Liver (tissue), 9 donors: ENCODE measurements around the gene TAF3. TPM values are rescaled to one million over a fixed set of nuclear protein-coding genes. Genes with fewer than 3 reads are reported as not detected.

Source experiments
- DNase-seq: peaks from one replicate; pipeline ENCODE4 v3.0.0-alpha.2; 2017; ENCODE audit warnings: low spot score
- H3K27ac ChIP-seq, 2 donors: one replicate each; pipeline ENCODE4 v1.7.0; 2013; ENCODE audit warnings: inconsistent platforms in 2 of 2, low read length in 2 of 2, control low read depth in 1 of 2, low read depth in 1 of 2, mild to moderate bottlenecking in 1 of 2
- H3K27me3 ChIP-seq, 4 donors: one replicate each; pipeline versions ENCODE4 v1.6.1 to v1.7.0; 2013; ENCODE audit warnings: low read length in 3 of 4, inconsistent platforms in 1 of 4, mild to moderate bottlenecking in 1 of 4, moderate library complexity in 1 of 4; ENCODE audit not compliant: control insufficient read depth in 4 of 4, insufficient read depth in 4 of 4
- H3K36me3 ChIP-seq, 4 donors: one replicate each; pipeline versions ENCODE4 v1.6.1 to v1.7.0; 2013; ENCODE audit warnings: low read length in 3 of 4, mild to moderate bottlenecking in 3 of 4, low read depth in 1 of 4, moderate library complexity in 1 of 4; ENCODE audit not compliant: control insufficient read depth in 4 of 4, insufficient read depth in 3 of 4
- H3K4me1 ChIP-seq, 4 donors: one replicate each; pipeline versions ENCODE4 v1.6.1 to v1.7.0; 2013; ENCODE audit warnings: low read length in 3 of 4, mild to moderate bottlenecking in 3 of 4, moderate library complexity in 1 of 4; ENCODE audit not compliant: control insufficient read depth in 4 of 4, insufficient read depth in 4 of 4
- H3K4me3 ChIP-seq, 3 donors: one replicate each; pipeline versions ENCODE4 v1.6.1 to v1.7.0; 2013; ENCODE audit warnings: low read length in 3 of 3, control low read depth in 1 of 3, low read depth in 1 of 3, mild to moderate bottlenecking in 1 of 3
- H3K9ac ChIP-seq, 2 donors: one replicate each; pipeline ENCODE4 v1.7.0; 2013; ENCODE audit warnings: low read length in 2 of 2, mild to moderate bottlenecking in 2 of 2, moderate library complexity in 2 of 2, control low read depth in 1 of 2, low read depth in 1 of 2
- H3K9me3 ChIP-seq, 4 donors: one replicate each; pipeline versions ENCODE4 v1.6.1 to v1.7.0; 2013; ENCODE audit warnings: low read length in 3 of 4; ENCODE audit not compliant: control insufficient read depth in 4 of 4
- EGR1 ChIP-seq, 2 donors: IDR thresholded peaks; 2 replicates each; pipeline ENCODE4 v1.6.1; 2016 to 2018; ENCODE audit warnings: antibody characterized with exemption in 2 of 2, low read depth in 2 of 2
- FOXA1 ChIP-seq: IDR thresholded peaks from 2 replicates; pipeline ENCODE4 v1.6.1; 2016; ENCODE audit warnings: antibody characterized with exemption
- FOXA2 ChIP-seq: IDR thresholded peaks from 2 replicates; pipeline ENCODE4 v1.6.1; 2016; ENCODE audit warnings: antibody characterized with exemption
- GABPA ChIP-seq, 2 donors: IDR thresholded peaks in 1 of 2; conservative IDR thresholded peaks in 1 of 2; 2 replicates each; pipeline ENCODE4 v1.6.1; 2016; ENCODE audit warnings: antibody characterized with exemption in 2 of 2, mild to moderate bottlenecking in 1 of 2, moderate library complexity in 1 of 2
- HNF4A ChIP-seq, 2 donors: conservative IDR thresholded peaks; 2 replicates each; pipeline ENCODE4 v1.6.1; 2016; ENCODE audit warnings: antibody characterized with exemption in 2 of 2, mild to moderate bottlenecking in 2 of 2
- HNF4G ChIP-seq: IDR thresholded peaks from 2 replicates; pipeline ENCODE4 v1.6.1; 2016; ENCODE audit warnings: antibody characterized with exemption
- JUND ChIP-seq, 2 donors: IDR thresholded peaks; 2 replicates each; pipeline ENCODE4 v1.6.1; 2016; ENCODE audit warnings: antibody characterized with exemption in 2 of 2
- NR2F2 ChIP-seq: IDR thresholded peaks from 2 replicates; pipeline ENCODE4 v1.6.1; 2016; ENCODE audit warnings: antibody characterized with exemption
- RAD21 ChIP-seq, 2 donors: IDR thresholded peaks; 2 replicates each; pipeline ENCODE4 v1.6.1; 2016; ENCODE audit warnings: antibody characterized with exemption in 2 of 2, mild to moderate bottlenecking in 2 of 2
- RXRA ChIP-seq, 2 donors: IDR thresholded peaks; 2 replicates each; pipeline ENCODE4 v1.6.1; 2017 to 2018; ENCODE audit warnings: antibody characterized with exemption in 2 of 2, mild to moderate bottlenecking in 1 of 2
- SP1 ChIP-seq: IDR thresholded peaks from 2 replicates; pipeline ENCODE4 v1.6.1; 2018; ENCODE audit warnings: antibody characterized with exemption, mild to moderate bottlenecking
- TAF1 ChIP-seq: conservative IDR thresholded peaks from 2 replicates; pipeline ENCODE4 v1.6.1; 2016; ENCODE audit warnings: antibody characterized with exemption, mild to moderate bottlenecking
- YY1 ChIP-seq: IDR thresholded peaks from 2 replicates; pipeline ENCODE4 v1.6.1; 2016; ENCODE audit warnings: antibody characterized with exemption, mild to moderate bottlenecking
- WGBS: extraction: QIAGEN DNeasy Blood & Tissue Kit; methylation state at CpG from one replicate; pipeline ENCODE4 v1.1.7; 2013; 5-methylcytosine and 5-hydroxymethylcytosine counted together
- polyA plus RNA-seq, 2 donors: library from polyadenylated mRNA; stranded (reverse) in 1 of 2; unstranded in 1 of 2; fragments of 200-250 nt in 1 of 2; fragments of >200 nt in 1 of 2; fragmentation: Nextera tagmentation in 1 of 2; extraction: Ambion mirVana in 1 of 2; gene quantifications; one replicate each; pipeline versions ENCODE4 v1.2.1 to v1.2.3, GENCODE V29; 2013 to 2015
- total RNA-seq, 2 donors: library from RNA; depleted of rRNA; stranded (reverse); fragments of >200 nt; gene quantifications; one replicate each; pipeline ENCODE4 v1.2.3, GENCODE V29; 2014
- TF ChIP-seq, protein P1 (sequence below): IDR thresholded peaks from 2 replicates; pipeline ENCODE4 v1.6.1; 2016; ENCODE audit warnings: antibody characterized with exemption
- TF ChIP-seq, protein P2 (sequence below): IDR thresholded peaks from 2 replicates; pipeline ENCODE4 v1.6.1; 2016; ENCODE audit warnings: antibody characterized with exemption
- TF ChIP-seq, protein P3 (sequence below): fragments of 150-350 bp; IDR thresholded peaks from 2 replicates; pipeline ENCODE4 v1.5.1; 2017; ENCODE audit warnings: improper control_type of control experiment, low read depth, low read length; ENCODE audit not compliant: missing input control
- TF ChIP-seq, protein P4 (sequence below): IDR thresholded peaks from 2 replicates; pipeline ENCODE4 v1.6.1; 2016; ENCODE audit warnings: antibody characterized with exemption, mild to moderate bottlenecking
- TF ChIP-seq, protein P5 (sequence below): IDR thresholded peaks from 2 replicates; pipeline ENCODE4 v1.6.1; 2016; ENCODE audit warnings: antibody characterized with exemption
- donor health status: healthy.
- donor health status: healthy.
- donor health status: healthy.
- donor health status: healthy.
- donor health status: healthy.

TAF3 gene
- total and polyA plus RNA-seq, 4 donors = 1.5 to 3.6 (median 1.9) TPM

DNA sequence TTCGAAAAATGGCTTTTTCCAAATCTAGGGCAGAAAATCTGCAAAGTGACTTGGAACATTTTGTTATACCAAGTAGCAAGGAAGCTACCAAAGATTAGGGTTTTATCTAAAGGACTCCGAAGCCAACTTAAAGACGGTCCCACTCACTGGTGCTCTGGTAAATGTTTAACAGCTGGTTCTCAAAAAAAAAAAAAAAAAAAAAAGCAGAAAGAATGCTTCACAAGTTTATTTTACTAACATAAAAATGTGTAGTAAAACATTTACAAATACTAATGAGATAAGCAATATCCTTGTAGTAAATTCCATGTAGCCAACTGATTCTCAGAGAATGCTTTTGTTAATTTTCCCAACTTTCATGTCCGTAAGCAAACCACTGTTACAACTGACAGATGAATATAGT lies 38.4 kb downstream of the TAF3 start:
- no peaks in the 10 kb centered on the region for H3K36me3 ChIP-seq
- H3K27ac ChIP-seq = no peak overlapping the region
- peaks cover 0 to 5% (median under 1%) of the 10 kb centered on the region in 4 donors for H3K9me3 ChIP-seq
- H3K4me1 ChIP-seq = peaks cover 7 to 28% (median 12%) of the 10 kb centered on the region in 4 donors
- no peak overlapping the region for H3K9ac ChIP-seq
- DNase-seq = no peak
- WGBS = 29% methylated on average over 4 of the region's 4 CpGs
- H3K27me3 ChIP-seq = no peaks in the 10 kb centered on the region
- TF ChIP-seq, protein P1, sequence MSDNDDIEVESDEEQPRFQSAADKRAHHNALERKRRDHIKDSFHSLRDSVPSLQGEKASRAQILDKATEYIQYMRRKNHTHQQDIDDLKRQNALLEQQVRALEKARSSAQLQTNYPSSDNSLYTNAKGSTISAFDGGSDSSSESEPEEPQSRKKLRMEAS = no peak
- TF ChIP-seq JUND (IDR thresholded peaks at IDR 0.05) (no peak), RXRA (IDR thresholded peaks at IDR 0.05) (no peak), YY1 (no peak), EGR1 (IDR thresholded peaks at IDR 0.05; ENCODE audit: low read depth in 2 of 2) (no peak), HNF4A (conservative IDR thresholded peaks at IDR 0.05) (no peak), SP1 (no peak), NR2F2 (no peak), TAF1 (no peak), FOXA1 (no peak), RAD21 (IDR thresholded peaks at IDR 0.05) (no peak), GABPA (IDR thresholded peaks at IDR 0.05 in 1 of 2, conservative IDR thresholded peaks at IDR 0.05 in 1 of 2) (no peak), HNF4G (no peak), FOXA2 (no peak)
- TF ChIP-seq, protein P2, sequence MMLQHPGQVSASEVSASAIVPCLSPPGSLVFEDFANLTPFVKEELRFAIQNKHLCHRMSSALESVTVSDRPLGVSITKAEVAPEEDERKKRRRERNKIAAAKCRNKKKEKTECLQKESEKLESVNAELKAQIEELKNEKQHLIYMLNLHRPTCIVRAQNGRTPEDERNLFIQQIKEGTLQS = no peak
- TF ChIP-seq, protein P3, sequence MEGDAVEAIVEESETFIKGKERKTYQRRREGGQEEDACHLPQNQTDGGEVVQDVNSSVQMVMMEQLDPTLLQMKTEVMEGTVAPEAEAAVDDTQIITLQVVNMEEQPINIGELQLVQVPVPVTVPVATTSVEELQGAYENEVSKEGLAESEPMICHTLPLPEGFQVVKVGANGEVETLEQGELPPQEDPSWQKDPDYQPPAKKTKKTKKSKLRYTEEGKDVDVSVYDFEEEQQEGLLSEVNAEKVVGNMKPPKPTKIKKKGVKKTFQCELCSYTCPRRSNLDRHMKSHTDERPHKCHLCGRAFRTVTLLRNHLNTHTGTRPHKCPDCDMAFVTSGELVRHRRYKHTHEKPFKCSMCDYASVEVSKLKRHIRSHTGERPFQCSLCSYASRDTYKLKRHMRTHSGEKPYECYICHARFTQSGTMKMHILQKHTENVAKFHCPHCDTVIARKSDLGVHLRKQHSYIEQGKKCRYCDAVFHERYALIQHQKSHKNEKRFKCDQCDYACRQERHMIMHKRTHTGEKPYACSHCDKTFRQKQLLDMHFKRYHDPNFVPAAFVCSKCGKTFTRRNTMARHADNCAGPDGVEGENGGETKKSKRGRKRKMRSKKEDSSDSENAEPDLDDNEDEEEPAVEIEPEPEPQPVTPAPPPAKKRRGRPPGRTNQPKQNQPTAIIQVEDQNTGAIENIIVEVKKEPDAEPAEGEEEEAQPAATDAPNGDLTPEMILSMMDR = no peak
- TF ChIP-seq, protein P4, sequence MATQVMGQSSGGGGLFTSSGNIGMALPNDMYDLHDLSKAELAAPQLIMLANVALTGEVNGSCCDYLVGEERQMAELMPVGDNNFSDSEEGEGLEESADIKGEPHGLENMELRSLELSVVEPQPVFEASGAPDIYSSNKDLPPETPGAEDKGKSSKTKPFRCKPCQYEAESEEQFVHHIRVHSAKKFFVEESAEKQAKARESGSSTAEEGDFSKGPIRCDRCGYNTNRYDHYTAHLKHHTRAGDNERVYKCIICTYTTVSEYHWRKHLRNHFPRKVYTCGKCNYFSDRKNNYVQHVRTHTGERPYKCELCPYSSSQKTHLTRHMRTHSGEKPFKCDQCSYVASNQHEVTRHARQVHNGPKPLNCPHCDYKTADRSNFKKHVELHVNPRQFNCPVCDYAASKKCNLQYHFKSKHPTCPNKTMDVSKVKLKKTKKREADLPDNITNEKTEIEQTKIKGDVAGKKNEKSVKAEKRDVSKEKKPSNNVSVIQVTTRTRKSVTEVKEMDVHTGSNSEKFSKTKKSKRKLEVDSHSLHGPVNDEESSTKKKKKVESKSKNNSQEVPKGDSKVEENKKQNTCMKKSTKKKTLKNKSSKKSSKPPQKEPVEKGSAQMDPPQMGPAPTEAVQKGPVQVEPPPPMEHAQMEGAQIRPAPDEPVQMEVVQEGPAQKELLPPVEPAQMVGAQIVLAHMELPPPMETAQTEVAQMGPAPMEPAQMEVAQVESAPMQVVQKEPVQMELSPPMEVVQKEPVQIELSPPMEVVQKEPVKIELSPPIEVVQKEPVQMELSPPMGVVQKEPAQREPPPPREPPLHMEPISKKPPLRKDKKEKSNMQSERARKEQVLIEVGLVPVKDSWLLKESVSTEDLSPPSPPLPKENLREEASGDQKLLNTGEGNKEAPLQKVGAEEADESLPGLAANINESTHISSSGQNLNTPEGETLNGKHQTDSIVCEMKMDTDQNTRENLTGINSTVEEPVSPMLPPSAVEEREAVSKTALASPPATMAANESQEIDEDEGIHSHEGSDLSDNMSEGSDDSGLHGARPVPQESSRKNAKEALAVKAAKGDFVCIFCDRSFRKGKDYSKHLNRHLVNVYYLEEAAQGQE = no peak
- TF ChIP-seq, protein P5, sequence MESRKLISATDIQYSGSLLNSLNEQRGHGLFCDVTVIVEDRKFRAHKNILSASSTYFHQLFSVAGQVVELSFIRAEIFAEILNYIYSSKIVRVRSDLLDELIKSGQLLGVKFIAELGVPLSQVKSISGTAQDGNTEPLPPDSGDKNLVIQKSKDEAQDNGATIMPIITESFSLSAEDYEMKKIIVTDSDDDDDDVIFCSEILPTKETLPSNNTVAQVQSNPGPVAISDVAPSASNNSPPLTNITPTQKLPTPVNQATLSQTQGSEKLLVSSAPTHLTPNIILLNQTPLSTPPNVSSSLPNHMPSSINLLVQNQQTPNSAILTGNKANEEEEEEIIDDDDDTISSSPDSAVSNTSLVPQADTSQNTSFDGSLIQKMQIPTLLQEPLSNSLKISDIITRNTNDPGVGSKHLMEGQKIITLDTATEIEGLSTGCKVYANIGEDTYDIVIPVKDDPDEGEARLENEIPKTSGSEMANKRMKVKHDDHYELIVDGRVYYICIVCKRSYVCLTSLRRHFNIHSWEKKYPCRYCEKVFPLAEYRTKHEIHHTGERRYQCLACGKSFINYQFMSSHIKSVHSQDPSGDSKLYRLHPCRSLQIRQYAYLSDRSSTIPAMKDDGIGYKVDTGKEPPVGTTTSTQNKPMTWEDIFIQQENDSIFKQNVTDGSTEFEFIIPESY = no peak
- no peak overlapping the region for H3K4me3 ChIP-seq
